ENCODE results near the gene UCN3.
A peak's percentile ranks its signal among the peaks of the same experiment; 100 is the strongest.
"Not testable (repeated sequence)": the region's sequence is repeated elsewhere in the genome, so short reads cannot be mapped to it uniquely, and the experiment has no call there.

UCN3 gene

DNA sequence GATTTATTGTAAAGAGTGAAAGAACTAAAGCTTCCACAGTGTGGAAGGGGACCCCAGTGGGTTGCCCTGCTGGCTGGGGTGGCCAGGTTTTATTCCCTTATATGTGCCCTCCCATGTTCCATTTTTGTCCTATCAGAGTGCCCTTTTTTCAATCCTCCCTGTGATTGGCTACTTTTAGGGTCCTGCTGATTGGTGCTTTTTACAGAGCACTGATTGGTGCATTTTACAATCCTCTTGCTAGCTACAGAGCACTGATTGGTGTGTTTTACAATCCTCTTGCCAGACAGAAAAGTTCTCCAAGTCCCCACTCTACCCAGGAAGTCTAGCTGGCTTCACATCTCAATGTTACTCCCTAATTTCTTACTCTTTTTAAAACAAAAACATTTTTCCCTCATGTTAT lies 46.0 kb downstream of the UCN3 start:
- DNase-seq (ENCODE audit: low read depth), result not testable (repeated sequence)

DNA sequence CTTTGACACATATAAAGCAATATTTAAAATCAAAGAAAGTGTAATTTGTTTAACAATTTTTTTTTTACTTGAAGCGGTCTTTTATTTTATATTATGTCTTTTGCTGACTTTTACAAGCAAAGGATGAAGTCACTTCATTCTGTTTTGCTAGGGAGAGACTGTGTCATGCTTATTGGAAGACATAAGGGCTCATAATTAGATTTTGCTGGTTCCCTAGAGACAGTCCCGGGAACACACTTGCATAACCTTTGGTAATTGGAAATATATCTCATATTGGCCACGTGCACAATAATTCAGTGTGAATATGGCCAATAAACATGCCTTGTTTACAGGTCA lies 47.1 kb downstream of the UCN3 start:
- no peak for DNase-seq (ENCODE audit: low read depth)

DNA sequence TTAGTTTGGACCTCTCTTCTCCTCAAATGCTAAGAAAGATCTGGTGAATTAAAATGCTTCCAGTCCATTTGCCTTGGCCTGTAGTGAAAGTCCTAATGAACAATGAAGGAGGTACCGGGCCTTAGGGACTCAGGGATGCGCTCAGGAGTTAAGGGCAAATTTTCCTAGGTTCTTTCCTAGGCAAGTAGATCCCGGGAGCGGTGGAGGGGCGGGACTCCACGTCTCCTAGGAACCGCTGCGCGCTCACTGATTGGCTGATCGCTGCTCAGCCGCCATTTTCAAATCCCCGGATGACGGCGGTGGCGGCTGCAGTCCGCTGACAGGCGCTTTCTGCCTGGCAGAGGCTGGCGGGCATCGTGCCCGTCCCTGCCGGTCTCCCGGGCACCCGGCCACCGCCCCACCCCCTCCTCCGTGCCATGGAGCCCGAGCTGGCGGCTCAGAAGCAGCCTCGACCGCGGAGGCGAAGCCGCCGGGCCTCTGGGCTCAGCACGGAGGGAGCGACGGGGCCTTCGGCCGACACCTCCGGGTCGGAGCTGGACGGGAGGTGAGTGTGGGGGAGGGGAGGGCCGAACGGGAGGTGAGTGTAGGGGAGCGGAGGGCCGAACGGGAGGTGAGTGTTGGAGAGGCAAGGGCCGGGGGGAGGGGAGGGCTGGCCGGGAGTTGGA lies 47.6 kb downstream of the UCN3 start, which contains the start of gene NET1:
TSS of gene NET1 (plus strand) at position 281 of the 665 bp plus-strand sequence. CDS start at position 417, 136 bp downstream.
- DNase-seq (ENCODE audit: low read depth), result peak; percentile 65

DNA sequence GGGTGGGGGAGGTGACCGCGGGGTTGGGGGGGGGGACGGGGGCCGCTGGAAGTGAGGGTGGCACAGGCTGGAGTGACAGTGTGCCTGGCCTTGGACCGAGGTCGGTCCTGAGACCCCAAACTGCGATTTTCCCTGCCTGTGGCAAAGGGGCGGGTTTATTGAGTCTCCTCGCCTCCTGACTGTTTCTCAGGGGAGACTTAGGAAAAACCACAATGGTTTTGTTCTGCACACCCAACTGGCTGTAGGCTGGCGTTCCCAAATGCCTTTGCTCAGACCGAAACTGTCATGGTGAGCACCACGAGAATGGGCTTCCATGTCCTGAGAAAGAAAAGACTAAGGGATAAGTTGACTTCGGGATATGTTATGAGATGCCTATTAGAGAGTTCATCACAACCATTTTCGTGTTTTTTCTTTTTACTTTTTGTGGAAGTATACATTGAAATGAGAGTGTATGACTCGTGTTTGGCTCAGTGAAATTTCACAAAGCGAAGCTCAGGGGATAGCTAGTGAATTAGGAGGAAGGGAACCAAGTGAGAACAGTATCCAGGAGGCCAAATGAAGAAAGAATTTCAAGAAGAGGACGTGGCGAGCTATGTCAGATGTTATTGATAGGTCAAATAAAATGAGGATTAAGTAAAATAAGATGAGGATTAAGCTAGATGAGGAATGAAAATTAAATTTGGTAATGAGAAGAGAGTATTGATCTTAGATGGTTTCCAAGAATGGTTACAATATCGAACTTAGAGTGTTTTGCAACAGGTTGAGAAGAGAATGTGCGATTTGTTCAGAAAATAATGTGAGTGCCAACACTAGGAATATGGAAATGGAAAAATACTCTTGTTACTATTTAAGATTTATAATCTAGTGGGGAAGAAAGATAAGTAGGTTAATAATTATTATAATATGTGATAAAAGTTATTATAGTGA lies 48.5 kb downstream of the UCN3 start:
- no peak for DNase-seq (ENCODE audit: low read depth)

GRCh38 chr10:5416981-5417380 lies 52.2 kb downstream of the UCN3 start:
- no peak for DNase-seq (ENCODE audit: low read depth)

DNA sequence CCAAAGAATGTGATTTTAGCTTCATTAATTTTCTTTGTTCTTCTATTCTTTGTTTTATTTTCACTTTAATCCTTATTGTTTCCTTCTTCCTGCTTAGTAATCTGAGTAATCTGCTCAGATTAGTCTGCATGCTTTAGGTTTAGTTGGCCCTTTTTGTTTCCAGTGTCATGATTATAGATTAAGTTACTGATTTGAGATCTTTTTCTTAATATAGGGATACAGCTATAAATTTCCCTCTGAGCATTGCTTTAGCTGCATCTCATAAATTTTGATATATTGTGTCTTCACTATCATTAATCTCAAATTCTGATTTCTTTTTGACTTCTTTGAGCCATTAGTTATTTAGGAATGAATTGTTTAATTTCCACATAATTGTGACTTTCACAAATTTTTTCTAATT lies 53.8 kb downstream of the UCN3 start:
- DNase-seq (ENCODE audit: low read depth), result no peak

DNA sequence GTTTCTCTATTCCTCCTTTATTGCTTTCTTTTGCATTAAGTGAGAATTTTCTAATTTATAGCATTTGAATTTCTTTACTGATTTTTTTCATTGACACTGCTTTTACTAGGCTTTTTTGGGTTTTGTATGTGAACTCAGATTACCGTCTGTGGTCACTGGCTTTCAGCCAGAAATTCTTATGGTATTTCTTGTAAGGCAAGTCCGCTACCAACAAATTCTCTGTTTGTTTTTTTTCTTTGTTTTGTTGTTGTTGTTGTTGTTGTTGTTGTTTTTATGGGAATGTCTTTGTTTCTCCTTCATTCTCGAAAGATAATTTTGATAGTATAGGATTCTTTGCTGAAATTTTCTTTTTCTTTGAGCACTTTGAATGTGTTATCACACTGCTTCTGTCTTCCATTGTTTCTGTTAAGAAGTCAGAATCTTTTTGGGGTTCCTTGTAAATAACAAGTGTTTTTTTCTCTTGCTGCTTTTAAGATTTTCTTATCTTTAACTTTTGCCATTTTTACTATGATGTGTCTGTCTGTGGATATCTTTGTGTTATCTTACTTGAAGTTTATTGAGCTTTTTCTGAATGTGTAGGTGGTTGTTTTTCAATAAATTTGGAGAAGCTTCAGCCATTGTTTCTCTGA lies 54.8 kb downstream of the UCN3 start:
- no peak for DNase-seq (ENCODE audit: low read depth)

GRCh38 chr10:5423771-5424170 lies 59.0 kb downstream of the UCN3 start:
- DNase-seq (ENCODE audit: low read depth), result no peak

Measured in activated T-cell treated with anti-CD3 and anti-CD28 coated beads for 24 hours (primary cell).